ENCODE data around the gene SHISA5.

GRCh38 chr3:48466386-48467109 is 37.4 kb downstream of the SHISA5 start:
- TF ChIP-seq, protein P1, sequence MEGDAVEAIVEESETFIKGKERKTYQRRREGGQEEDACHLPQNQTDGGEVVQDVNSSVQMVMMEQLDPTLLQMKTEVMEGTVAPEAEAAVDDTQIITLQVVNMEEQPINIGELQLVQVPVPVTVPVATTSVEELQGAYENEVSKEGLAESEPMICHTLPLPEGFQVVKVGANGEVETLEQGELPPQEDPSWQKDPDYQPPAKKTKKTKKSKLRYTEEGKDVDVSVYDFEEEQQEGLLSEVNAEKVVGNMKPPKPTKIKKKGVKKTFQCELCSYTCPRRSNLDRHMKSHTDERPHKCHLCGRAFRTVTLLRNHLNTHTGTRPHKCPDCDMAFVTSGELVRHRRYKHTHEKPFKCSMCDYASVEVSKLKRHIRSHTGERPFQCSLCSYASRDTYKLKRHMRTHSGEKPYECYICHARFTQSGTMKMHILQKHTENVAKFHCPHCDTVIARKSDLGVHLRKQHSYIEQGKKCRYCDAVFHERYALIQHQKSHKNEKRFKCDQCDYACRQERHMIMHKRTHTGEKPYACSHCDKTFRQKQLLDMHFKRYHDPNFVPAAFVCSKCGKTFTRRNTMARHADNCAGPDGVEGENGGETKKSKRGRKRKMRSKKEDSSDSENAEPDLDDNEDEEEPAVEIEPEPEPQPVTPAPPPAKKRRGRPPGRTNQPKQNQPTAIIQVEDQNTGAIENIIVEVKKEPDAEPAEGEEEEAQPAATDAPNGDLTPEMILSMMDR (conservative IDR thresholded peaks at IDR 0.05; ENCODE audit: low read depth, low read length) = no peak
- TF ChIP-seq SMC3 (IDR thresholded peaks at IDR 0.05; ENCODE audit: low read depth, low read length) = no peak
- no peak for TF ChIP-seq POLR2A (IDR thresholded peaks at IDR 0.05; ENCODE audit: low read depth, low read length)
- no peak for TF ChIP-seq RCOR1 (IDR thresholded peaks at IDR 0.05; ENCODE audit: insufficient replicate concordance, low read length)
- TF ChIP-seq RAD21 (IDR thresholded peaks at IDR 0.05; ENCODE audit: low read length) = no peak
- TF ChIP-seq MAFK (IDR thresholded peaks at IDR 0.05; ENCODE audit: low read depth, low read length) = no peak
- no peak for TF ChIP-seq CEBPB (IDR thresholded peaks at IDR 0.05; ENCODE audit: low read depth, low read length)
